WTC11 (cell line): ENCODE results near the gene KLHL26. TPM values are rescaled to one million over a fixed set of nuclear protein-coding genes. Genes with fewer than 3 reads are reported as not detected.

Source experiments
- ATAC-seq: fragments of 200-7000 bp; cut with Tn5 transposase; 2 replicates; pipeline ENCODE4 v1.10.0; 2021; ENCODE audit warnings: mild to moderate bottlenecking, moderate library complexity
- CTCF ChIA-PET: fragments of 300-600 bp; sonication (Branson Sonifier 250); formaldehyde crosslinking; loops from one replicate; lab custom pipeline; 2021; ENCODE audit warnings: antibody characterized with exemption; lab: Charles Lee
- POLR2A ChIA-PET: fragments of 350-600 bp; sonication (Branson Sonifier 250); formaldehyde crosslinking; loops from one replicate; lab custom pipeline; 2021; ENCODE audit warnings: antibody characterized with exemption; lab: Charles Lee
- DNase-seq: peaks from one replicate; pipeline ENCODE4 v3.0.0; 2021; ENCODE audit warnings: low spot score
- H3K27ac Mint-ChIP-seq: 2 replicates; pipeline ENCODE4 v1.8.0; 2021; ENCODE audit warnings: mixed read lengths
- H3K27me3 Mint-ChIP-seq: 2 replicates; pipeline ENCODE4 v1.8.0; 2021; ENCODE audit warnings: low read depth, mild to moderate bottlenecking, moderate library complexity, mixed read lengths
- H3K36me3 Mint-ChIP-seq: 2 replicates; pipeline ENCODE4 v1.8.0; 2021; ENCODE audit warnings: mixed read lengths
- H3K4me1 Mint-ChIP-seq: 2 replicates; pipeline ENCODE4 v1.8.0; 2022; ENCODE audit warnings: mixed read lengths
- H3K4me3 Mint-ChIP-seq: 2 replicates; pipeline ENCODE4 v1.8.0; 2021; ENCODE audit warnings: mild to moderate bottlenecking, moderate library complexity, mixed read lengths
- H3K9me3 Mint-ChIP-seq: 2 replicates; pipeline ENCODE4 v1.8.0; 2021; ENCODE audit warnings: mixed read lengths
- CBFB ChIP-seq: sonication (generic); formaldehyde crosslinking; IDR thresholded peaks from 2 replicates; pipeline ENCODE4 v1.8.1; 2022; ENCODE audit warnings: mild to moderate bottlenecking, low read depth, missing genetic modification reagents
- CTCF ChIP-seq: fragments of 200-600 bp; IDR thresholded peaks from 2 replicates; pipeline ENCODE4 v1.8.0; 2022; ENCODE audit warnings: antibody characterized with exemption
- E2F5 ChIP-seq: sonication (generic); formaldehyde crosslinking; IDR thresholded peaks from 2 replicates; pipeline ENCODE4 v1.8.1; 2022; ENCODE audit warnings: mild to moderate bottlenecking, moderate library complexity, missing genetic modification reagents
- ERG ChIP-seq: fragments of 250-450 bp; sonication (Bioruptor Pico); IDR thresholded peaks from 2 replicates; pipeline ENCODE4 v1.8.0; 2021; ENCODE audit warnings: mild to moderate bottlenecking
- MAX ChIP-seq: sonication (generic); formaldehyde crosslinking; IDR thresholded peaks from 2 replicates; pipeline ENCODE4 v1.8.0; 2022; ENCODE audit warnings: mild to moderate bottlenecking, missing genetic modification reagents
- NR1H2 ChIP-seq: sonication (generic); formaldehyde crosslinking; IDR thresholded peaks from 2 replicates; pipeline ENCODE4 v1.9.0; 2021; ENCODE audit warnings: mild to moderate bottlenecking, moderate library complexity, missing genetic modification reagents
- NR2C2 ChIP-seq: sonication (generic); formaldehyde crosslinking; IDR thresholded peaks from 2 replicates; pipeline ENCODE4 v1.8.0; 2022; ENCODE audit warnings: mild to moderate bottlenecking, missing genetic modification reagents
- PRDM15 ChIP-seq: sonication (generic); formaldehyde crosslinking; IDR thresholded peaks from 2 replicates; pipeline ENCODE4 v1.8.0; 2022; ENCODE audit warnings: missing genetic modification reagents
- PRRX2 ChIP-seq: fragments of 250-450 bp; sonication (Bioruptor Pico); IDR thresholded peaks from 2 replicates; pipeline ENCODE4 v1.8.0; 2021; ENCODE audit warnings: mild to moderate bottlenecking
- TP53 ChIP-seq: sonication (generic); formaldehyde crosslinking; IDR thresholded peaks from 2 replicates; pipeline ENCODE4 v1.8.1; 2023; ENCODE audit warnings: mild to moderate bottlenecking, missing genetic modification reagents
- USF1 ChIP-seq: sonication (generic); formaldehyde crosslinking; IDR thresholded peaks from 2 replicates; pipeline ENCODE4 v1.8.0; 2022; ENCODE audit warnings: mild to moderate bottlenecking, missing genetic modification reagents
- USF2 ChIP-seq: sonication (generic); formaldehyde crosslinking; IDR thresholded peaks from 2 replicates; pipeline ENCODE4 v1.8.1; 2023; ENCODE audit warnings: mild to moderate bottlenecking, missing genetic modification reagents, moderate library complexity
- ZNF317 ChIP-seq: sonication (generic); formaldehyde crosslinking; IDR thresholded peaks from 2 replicates; pipeline ENCODE4 v1.8.1; 2023; ENCODE audit warnings: low read depth, mild to moderate bottlenecking, moderate library complexity, missing genetic modification reagents, borderline replicate concordance
- ZNF425 ChIP-seq: fragments of 250-450 bp; sonication (Bioruptor Pico); conservative IDR thresholded peaks from 2 replicates; pipeline ENCODE4 v1.9.0; 2021; ENCODE audit warnings: mild to moderate bottlenecking
- ZNF671 ChIP-seq: fragments of 250-450 bp; sonication (Bioruptor Pico); IDR thresholded peaks from 2 replicates; pipeline ENCODE4 v1.8.0; 2021; ENCODE audit warnings: mild to moderate bottlenecking
- total RNA-seq: library from RNA; stranded (reverse); gene quantifications from 3 replicates; pipeline ENCODE4 v1.2.3, GENCODE V29; 2021

Gene KLHL26
- total RNA-seq, 1 experiment from 2014 or later = 13.1 TPM

GRCh38 chr19:18670312-18670711, 33.5 kb downstream of the KLHL26 start:
- no peak for TF ChIP-seq ZNF671
- no peak for TF ChIP-seq ZNF425 (CRISPR knock-in tag)
- no peak for TF ChIP-seq ERG (CRISPR knock-in tag)
- no peak for TF ChIP-seq PRDM15
- no peak for TF ChIP-seq NR2C2
- no peak for TF ChIP-seq CBFB (CRISPR knock-in tag)
- no peak for TF ChIP-seq USF2
- TF ChIP-seq CTCF = no peak
- TF ChIP-seq E2F5 = no peak
- no peak for TF ChIP-seq NR1H2 (CRISPR knock-in tag)
- TF ChIP-seq MAX (CRISPR knock-in tag) = no peak
- no peak for TF ChIP-seq TP53
- no peak for TF ChIP-seq USF1
- TF ChIP-seq ZNF317 (CRISPR knock-in tag) = no peak
- no peak for TF ChIP-seq PRRX2 (CRISPR knock-in tag)
- TF ChIP-seq, all 79 proteins: peak for 0
- ChIA-PET CTCF (interaction anchor here (1.0 kb wide), 1 partner anchor 70 kb away, joined by 3 read pairs; no protein-coding TSS in a partner anchor), POLR2A (no interaction called here)
- DNase-seq (no peak), ATAC-seq (no peak)
- Mint-ChIP-seq H3K36me3 (peaks cover 8% of the 10 kb centered on the region; the same call in 1 of the 2 replicates), H3K27me3 (no peaks in the 10 kb centered on the region), H3K4me3 (no peak overlapping the region), H3K4me1 (peaks cover 3% of the 10 kb centered on the region; the same call in 1 of the 2 replicates), H3K27ac (peak overlapping the region; percentile 84), H3K9me3 (no peaks in the 10 kb centered on the region)
